Brain microvascular endothelial cell (primary cell): ENCODE measurements around the gene VPS39.
A peak's percentile ranks its signal among the peaks of the same experiment; 100 is the strongest.

Experiments used
- DNase-seq: peaks from one replicate; pipeline ENCODE4 v3.0.0-alpha.2; 2020
- H3K27ac ChIP-seq: fragments of 250-450 bp; sonication (Bioruptor Pico); 2 replicates; pipeline ENCODE4 v1.5.1; 2020; ENCODE audit warnings: mild to moderate bottlenecking, moderate library complexity
- H3K27me3 ChIP-seq: fragments of 250-450 bp; sonication (Bioruptor Pico); replicated peaks from 2 replicates; pipeline ENCODE4 v1.5.1; 2020; ENCODE audit warnings: mild to moderate bottlenecking
- H3K36me3 ChIP-seq: fragments of 250-450 bp; sonication (Bioruptor Pico); replicated peaks from 2 replicates; pipeline ENCODE4 v1.5.1; 2020; ENCODE audit warnings: mild to moderate bottlenecking
- H3K4me3 ChIP-seq: 2 replicates; pipeline ENCODE4 v1.5.1; 2011; ENCODE audit warnings: low read depth, mild to moderate bottlenecking, control low read depth, low read length, moderate library complexity
- CTCF ChIP-seq: IDR thresholded peaks from 2 replicates; pipeline ENCODE4 v1.5.1; 2011; ENCODE audit warnings: low read depth, mild to moderate bottlenecking, moderate library complexity, low read length, control low read depth, inconsistent platforms; ENCODE audit errors: missing control alignments
- in situ Hi-C: cut with HindIII; loops from 2 replicates; pipeline ENCODE4 v1.10.0; 2017; ENCODE audit warnings: low sequenced_read_pairs, low pct_ligation_motif_present

The VPS39 gene

GRCh38 chr15:42207674-42208579 lies at the start of gene VPS39:
Gene VPS39, minus strand, starts transcription at chr15:42208304. Its CDS starts 151 bp downstream, at chr15:42208153.
- Histone ChIP-seq H3K36me3 (peaks cover 12% of the 10 kb centered on the region), H3K4me3 (peak within 1 kb of the TSS; percentile 92), H3K27me3 (no peaks in the 10 kb centered on the region), H3K27ac (peak within 1 kb of the TSS; percentile 90)
- in situ Hi-C loops = no loop called here
- TF ChIP-seq CTCF = no peak
- peak; percentile 90 for DNase-seq

GRCh38 chr15:42253300-42253699 lies 45.2 kb upstream of the VPS39 start:
- Histone ChIP-seq H3K4me3 (no peak overlapping the region), H3K27ac (no peak overlapping the region), H3K27me3 (no peaks in the 10 kb centered on the region), H3K36me3 (peaks cover 25% of the 10 kb centered on the region)
- TF ChIP-seq CTCF = no peak
- in situ Hi-C loops = no loop called here
- DNase-seq = no peak

GRCh38 chr15:42240823-42241222 lies 32.7 kb upstream of the VPS39 start:
- no peak for TF ChIP-seq CTCF
- in situ Hi-C loops = no loop called here
- H3K36me3 ChIP-seq = peaks cover 16% of the 10 kb centered on the region
- DNase-seq = no peak
- H3K4me3 ChIP-seq = no peak overlapping the region
- H3K27me3 ChIP-seq = no peaks in the 10 kb centered on the region
- H3K27ac ChIP-seq = no peak overlapping the region

- in situ Hi-C loops = no loop called here
- Histone ChIP-seq H3K4me3 (no peak overlapping the region), H3K27ac (no peak overlapping the region), H3K36me3 (peaks cover 23% of the 10 kb centered on the region), H3K27me3 (no peaks in the 10 kb centered on the region)
- DNase-seq = no peak
- no peak for TF ChIP-seq CTCF
Observed at GRCh38 chr15:42239528-42240182, 31.6 kb upstream of the VPS39 start.

- Histone ChIP-seq H3K27ac (no peak overlapping the region), H3K36me3 (peaks cover 48% of the 10 kb centered on the region), H3K4me3 (no peak overlapping the region), H3K27me3 (no peaks in the 10 kb centered on the region)
- no peak for TF ChIP-seq CTCF
- in situ Hi-C loops = no loop called here
- no peak for DNase-seq
Observed at GRCh38 chr15:42233107-42233506, 25.0 kb upstream of the VPS39 start.
